OCI-LY1 (cell line): Measurements from ENCODE around the gene AVPR2.

Experiments
- H2AFZ ChIP-seq: fragments of 200-600 bp; sonication (generic), shearing (Covaris generic); 2 replicates; pipeline ENCODE4 v1.6.0; 2014; ENCODE audit warnings: antibody characterized with exemption, mild to moderate bottlenecking, low read length
- H3F3A ChIP-seq: fragments of 200-600 bp; sonication (generic), shearing (Covaris generic); 2 replicates; pipeline ENCODE4 v1.6.0; 2014; ENCODE audit warnings: mild to moderate bottlenecking, antibody characterized with exemption, low read length, moderate library complexity; ENCODE audit not compliant: insufficient read depth
- H3K27ac ChIP-seq: fragments of 200-600 bp; sonication (generic); 2 replicates; pipeline ENCODE4 v1.5.1; 2014; ENCODE audit warnings: low read length, mixed run types, mild to moderate bottlenecking, low read depth; ENCODE audit not compliant: poor library complexity, severe bottlenecking
- H3K27me3 ChIP-seq: fragments of 200-600 bp; sonication (generic); 2 replicates; pipeline ENCODE4 v1.6.0; 2014; ENCODE audit warnings: antibody characterized with exemption, mild to moderate bottlenecking, low read length, moderate library complexity; ENCODE audit not compliant: insufficient read depth
- H3K36me3 ChIP-seq: fragments of 200-600 bp; sonication (generic); 2 replicates; pipeline ENCODE4 v1.6.1; 2014; ENCODE audit warnings: mild to moderate bottlenecking, antibody characterized with exemption, low read length, moderate library complexity, mixed read lengths; ENCODE audit not compliant: insufficient read depth
- H3K4me1 ChIP-seq: fragments of 200-600 bp; sonication (generic); 2 replicates; pipeline ENCODE4 v1.5.1; 2014; ENCODE audit warnings: mild to moderate bottlenecking, low read length, moderate library complexity; ENCODE audit not compliant: insufficient read depth, severe bottlenecking
- H3K4me2 ChIP-seq: fragments of 200-600 bp; sonication (generic), shearing (Covaris generic); 2 replicates; pipeline ENCODE4 v1.6.1; 2014; ENCODE audit warnings: low read length
- H3K4me3 ChIP-seq: fragments of 200-600 bp; sonication (generic); 2 replicates; pipeline ENCODE4 v1.5.1; 2014; ENCODE audit warnings: low read length, low read depth, mild to moderate bottlenecking, mixed read lengths; ENCODE audit not compliant: poor library complexity, severe bottlenecking
- H3K79me2 ChIP-seq: fragments of 200-600 bp; shearing (Covaris generic); 2 replicates; pipeline ENCODE4 v1.6.1; 2016; ENCODE audit warnings: mixed run types, low read length, mixed read lengths; ENCODE audit not compliant: insufficient read depth
- H3K9ac ChIP-seq: fragments of 200-600 bp; sonication (generic), shearing (Covaris generic); 2 replicates; pipeline ENCODE4 v1.6.1; 2014; ENCODE audit warnings: mild to moderate bottlenecking, low read length, mixed read lengths
- H3K9me2 ChIP-seq: fragments of 200-600 bp; sonication (generic), shearing (Covaris generic); 2 replicates; pipeline ENCODE4 v1.6.1; 2014; ENCODE audit warnings: low read depth, mild to moderate bottlenecking, low read length, mixed read lengths
- H3K9me3 ChIP-seq: fragments of 200-600 bp; shearing (Covaris generic); 2 replicates; pipeline ENCODE4 v1.6.1; 2014; ENCODE audit warnings: low read length, mixed read lengths
- H4K20me1 ChIP-seq: fragments of 200-600 bp; sonication (generic), shearing (Covaris generic); 2 replicates; pipeline ENCODE4 v1.6.0; 2016; ENCODE audit warnings: mild to moderate bottlenecking, low read length; ENCODE audit not compliant: insufficient read depth
- CTCF ChIP-seq: fragments of 200-600 bp; sonication (generic), shearing (Covaris generic); IDR thresholded peaks from 2 replicates; pipeline ENCODE4 v1.5.1; 2017; ENCODE audit warnings: mild to moderate bottlenecking, antibody characterized with exemption, low read length, moderate library complexity, mixed read lengths
- EZH2 ChIP-seq: fragments of 200-600 bp; sonication (generic), shearing (Covaris generic); IDR thresholded peaks from 2 replicates; pipeline ENCODE4 v1.8.0; 2017; ENCODE audit warnings: borderline replicate concordance, mixed run types, mild to moderate bottlenecking, antibody characterized with exemption, low read length, moderate library complexity, mixed read lengths

The AVPR2 gene

DNA sequence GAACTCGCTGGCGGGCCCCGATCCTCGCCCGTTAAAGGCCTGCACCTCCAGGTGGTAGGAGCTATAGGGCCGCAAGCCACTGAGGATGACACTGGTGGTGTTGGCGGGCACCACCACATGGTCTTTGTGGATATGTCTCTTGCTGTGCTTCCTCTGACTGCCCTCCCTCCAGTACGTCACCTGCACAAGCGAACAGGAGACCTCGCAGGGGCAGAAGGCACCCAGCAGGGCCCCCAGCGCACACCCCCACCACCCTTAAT, 39.2 kb upstream of the AVPR2 start:
- H3K4me2 ChIP-seq = no peak overlapping the region

DNA sequence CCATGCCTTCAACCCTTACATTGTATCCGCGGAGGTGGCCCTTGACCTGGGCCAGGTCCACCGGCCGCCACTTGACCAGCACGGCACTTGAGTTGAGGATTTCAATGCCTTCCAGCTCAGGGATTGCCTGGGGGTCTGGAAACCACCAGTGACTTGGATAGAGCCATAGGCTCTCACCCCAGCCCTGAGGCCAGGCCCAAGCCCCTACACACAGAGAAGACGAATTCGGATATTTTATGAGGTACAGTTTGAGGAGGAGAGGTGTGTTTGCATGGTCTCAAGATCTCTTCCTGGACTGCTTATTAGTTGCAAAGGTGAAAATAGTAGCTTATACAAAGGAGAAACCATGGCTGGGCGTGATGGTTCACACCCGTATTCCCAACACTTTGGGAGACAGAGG, 38.8 kb upstream of the AVPR2 start:
- Histone ChIP-seq H3K36me3 (no peaks in the 10 kb centered on the region), H3K9ac (no peak overlapping the region)
- no peak for TF ChIP-seq CTCF
- no peak for TF ChIP-seq EZH2

More for the DNA sequence above, 39.2 kb upstream of the AVPR2 start:
- no peak overlapping the region for H3K4me3 ChIP-seq
- no peaks in the 10 kb centered on the region for H4K20me1 ChIP-seq
- H3K4me1 ChIP-seq = no peaks in the 10 kb centered on the region
- H3K9me2 ChIP-seq = no peaks in the 10 kb centered on the region
- no peak overlapping the region for H3K27ac ChIP-seq
- no peaks in the 10 kb centered on the region for H3K79me2 ChIP-seq
- no peaks in the 10 kb centered on the region for H3K27me3 ChIP-seq
- H3K36me3 ChIP-seq = no peaks in the 10 kb centered on the region
- no peak for TF ChIP-seq EZH2
- no peak for TF ChIP-seq CTCF
- H3F3A ChIP-seq = no peaks in the 10 kb centered on the region
- no peaks in the 10 kb centered on the region for H3K9me3 ChIP-seq
- no peak overlapping the region for H2AFZ ChIP-seq
- H3K9ac ChIP-seq = no peak overlapping the region

DNA sequence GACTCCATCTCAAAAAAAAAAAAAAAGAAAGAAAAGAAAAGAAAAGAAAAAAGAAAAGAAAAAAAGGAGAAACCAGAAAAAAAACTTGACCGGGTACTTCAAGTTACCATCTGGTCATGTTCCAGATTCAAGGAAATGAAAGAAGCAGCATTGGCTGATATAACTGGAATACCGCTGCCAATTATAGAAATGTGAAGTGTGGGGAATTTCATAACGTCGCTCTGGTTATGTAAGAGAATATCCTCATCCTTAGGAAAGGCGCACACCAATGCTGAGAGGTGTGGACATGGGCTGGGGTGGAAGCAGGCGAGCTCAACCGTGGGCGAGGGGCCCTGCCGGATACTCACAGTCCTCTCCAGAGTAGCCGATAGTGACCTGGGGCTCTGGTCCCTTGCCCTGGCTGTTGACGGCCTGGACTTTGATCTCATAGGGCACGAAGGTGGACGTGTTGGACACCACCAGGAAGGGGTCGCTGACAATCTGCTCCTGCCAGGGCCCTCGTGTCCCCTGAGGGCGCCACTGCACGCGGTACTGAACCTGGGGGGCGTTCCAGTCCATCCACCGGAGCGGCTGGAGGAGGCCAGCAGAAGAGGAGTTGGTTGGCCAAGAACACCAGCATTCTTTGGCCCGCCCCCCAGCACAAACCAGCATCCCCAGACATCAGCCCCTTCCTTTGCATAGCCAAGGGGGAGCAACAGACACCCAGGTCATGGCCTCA, 38.0 kb upstream of the AVPR2 start:
- no peak overlapping the region for H3K4me2 ChIP-seq
- no peaks in the 10 kb centered on the region for H3K4me1 ChIP-seq
- no peaks in the 10 kb centered on the region for H3K27me3 ChIP-seq
- no peak overlapping the region for H3K27ac ChIP-seq
- no peaks in the 10 kb centered on the region for H3K79me2 ChIP-seq
- H4K20me1 ChIP-seq = no peaks in the 10 kb centered on the region
- H3K36me3 ChIP-seq = no peaks in the 10 kb centered on the region
- TF ChIP-seq EZH2 = no peak
- no peak for TF ChIP-seq CTCF
- H3F3A ChIP-seq = no peaks in the 10 kb centered on the region
- H3K9me3 ChIP-seq = no peaks in the 10 kb centered on the region
- H2AFZ ChIP-seq = no peak overlapping the region
- no peaks in the 10 kb centered on the region for H3K9me2 ChIP-seq
- no peak overlapping the region for H3K4me3 ChIP-seq
- H3K9ac ChIP-seq = no peak overlapping the region

More for the DNA sequence above, 38.8 kb upstream of the AVPR2 start:
- no peak overlapping the region for H3K4me3 ChIP-seq
- no peaks in the 10 kb centered on the region for H4K20me1 ChIP-seq
- no peaks in the 10 kb centered on the region for H3K4me1 ChIP-seq
- H3K27ac ChIP-seq = no peak overlapping the region
- no peaks in the 10 kb centered on the region for H3K79me2 ChIP-seq
- no peak overlapping the region for H2AFZ ChIP-seq
- H3K9me3 ChIP-seq = no peaks in the 10 kb centered on the region
- no peak overlapping the region for H3K4me2 ChIP-seq
- H3K9me2 ChIP-seq = no peaks in the 10 kb centered on the region
- H3F3A ChIP-seq = no peaks in the 10 kb centered on the region
- H3K27me3 ChIP-seq = no peaks in the 10 kb centered on the region
